Lung microvascular endothelial cell (primary cell): ENCODE measurements around the gene NR1D1. TPM values are rescaled to one million over a fixed set of nuclear protein-coding genes. Genes with fewer than 3 reads are reported as not detected.

ENCODE experiments used
- DNase-seq, 2 donors: peaks; one replicate each; pipeline versions ENCODE4 v3.0.0 to v3.0.0-alpha.2; 2010; ENCODE audit warnings: low read depth in 2 of 2
- total RNA-seq: library from RNA; depleted of rRNA; stranded (reverse); fragments of >200 nt; gene quantifications from 2 replicates; pipeline ENCODE4 v1.2.1, GENCODE V29; 2014

NR1D1 gene
- total RNA-seq, 1 donor from 2014 or later: 1.2 TPM

- peak; percentile 95 to 99 for DNase-seq
Measured at GRCh38 chr17:40111221-40112128, 11.1 kb upstream of the NR1D1 start.

- DNase-seq: peak in 1 of 2 donors; percentile 35
Measured at GRCh38 chr17:40110026-40110845, 9.8 kb upstream of the NR1D1 start.

GRCh38 chr17:40108970-40109824 lies 8.8 kb upstream of the NR1D1 start:
- DNase-seq: peak; percentile 39 to 68

GRCh38 chr17:40107522-40108174 lies 7.3 kb upstream of the NR1D1 start:
- peak; percentile 32 to 40 for DNase-seq

GRCh38 chr17:40106760-40107521 lies 6.6 kb upstream of the NR1D1 start:
- no peak for DNase-seq

GRCh38 chr17:40105861-40106759 lies 5.7 kb upstream of the NR1D1 start:
- no peak for DNase-seq

GRCh38 chr17:40104594-40105486 lies 4.5 kb upstream of the NR1D1 start:
- no peak for DNase-seq

GRCh38 chr17:40103688-40104087 lies 3.3 kb upstream of the NR1D1 start:
- DNase-seq: no peak

- no peak for DNase-seq
Measured at GRCh38 chr17:40103071-40103661, 2.8 kb upstream of the NR1D1 start.

- no peak for DNase-seq
Measured at GRCh38 chr17:40101367-40102210, 1.2 kb upstream of the NR1D1 start.

GRCh38 chr17:40100669-40101366 lies 429 bp upstream of the NR1D1 start:
- DNase-seq: peak; percentile 99

GRCh38 chr17:40099619-40100418 lies 570 bp downstream of the NR1D1 start:
- DNase-seq: no peak

GRCh38 chr17:40098846-40099618 lies 1.4 kb downstream of the NR1D1 start:
- peak; percentile 97 for DNase-seq
